HG03280 (cell line): ENCODE measurements around the gene CACHD1.
"Not testable (repeated sequence)": the region's sequence is repeated elsewhere in the genome, so short reads cannot be mapped to it uniquely, and the experiment has no call there.

Experiments
- ATAC-seq: cut with Tn5 transposase; IDR thresholded peaks from one replicate; pipeline ENCODE4 v1.9.1; 2021; ENCODE audit warnings: mild to moderate bottlenecking, moderate library complexity; ENCODE audit not compliant: unreplicated experiment

Gene CACHD1

GRCh38 chr1:64581135-64581842 lies 111.4 kb downstream of the CACHD1 start:
- ATAC-seq: no peak

GRCh38 chr1:64581843-64582185 lies 111.9 kb downstream of the CACHD1 start:
- no peak for ATAC-seq

GRCh38 chr1:64584479-64584878 lies 114.5 kb downstream of the CACHD1 start:
- ATAC-seq: no peak

- no peak for ATAC-seq
Observed at GRCh38 chr1:64588876-64589275, 118.9 kb downstream of the CACHD1 start.

GRCh38 chr1:64590316-64590715 lies 120.4 kb downstream of the CACHD1 start:
- ATAC-seq: no peak

GRCh38 chr1:64594446-64594845 lies 124.5 kb downstream of the CACHD1 start:
- no peak for ATAC-seq

GRCh38 chr1:64595871-64596515 lies 126.1 kb downstream of the CACHD1 start:
- no peak for ATAC-seq

GRCh38 chr1:64597113-64597512 lies 127.2 kb downstream of the CACHD1 start:
- no peak for ATAC-seq

- no peak for ATAC-seq
Observed at GRCh38 chr1:64598100-64598571, 128.2 kb downstream of the CACHD1 start.

GRCh38 chr1:64599242-64599641 lies 129.3 kb downstream of the CACHD1 start:
- no peak for ATAC-seq

- ATAC-seq: no peak
Observed at GRCh38 chr1:64601207-64601606, 131.3 kb downstream of the CACHD1 start.

- ATAC-seq: no peak
Observed at GRCh38 chr1:64608005-64608650, 138.2 kb downstream of the CACHD1 start.

- no peak for ATAC-seq
Observed at GRCh38 chr1:64608651-64609048, 138.7 kb downstream of the CACHD1 start.

- not testable (repeated sequence) for ATAC-seq
Observed at GRCh38 chr1:64610950-64611349, 141.0 kb downstream of the CACHD1 start.

GRCh38 chr1:64616039-64616438 lies 146.1 kb downstream of the CACHD1 start:
- ATAC-seq: no peak

- no peak for ATAC-seq
Observed at GRCh38 chr1:64623750-64624191, 153.8 kb downstream of the CACHD1 start.

- ATAC-seq: no peak
Observed at GRCh38 chr1:64624218-64624713, 154.3 kb downstream of the CACHD1 start.

GRCh38 chr1:64624808-64625207 lies 154.9 kb downstream of the CACHD1 start:
- no peak for ATAC-seq

GRCh38 chr1:64630611-64631010 lies 160.7 kb downstream of the CACHD1 start:
- no peak for ATAC-seq

- no peak for ATAC-seq
Observed at GRCh38 chr1:64631346-64632034, 161.6 kb downstream of the CACHD1 start.

GRCh38 chr1:64632936-64633335 lies 163.0 kb downstream of the CACHD1 start:
- ATAC-seq: no peak
